GM12891 (cell line): ENCODE results near the gene APOA4.

ENCODE experiments used
- DNase-seq: peaks from one replicate; pipeline ENCODE4 v3.0.0; 2011; ENCODE audit warnings: low spot score; ENCODE audit not compliant: insufficient read length
- FAIRE-seq: peaks from 2 replicates; lab custom pipeline; 2011; peaks lifted over from hg19 to GRCh38; lab: Jason Lieb, UNC
- PAX5 ChIP-seq: IDR thresholded peaks from 2 replicates; pipeline ENCODE4 v1.6.1; 2011; ENCODE audit warnings: low read length, moderate library complexity, mild to moderate bottlenecking; ENCODE audit not compliant: insufficient read depth, severe bottlenecking
- POLR2A ChIP-seq: IDR thresholded peaks from 2 replicates; pipeline ENCODE4 v1.6.1; 2011; ENCODE audit warnings: low read depth, low read length, control low read depth
- POLR2AphosphoS5 ChIP-seq: IDR thresholded peaks from 2 replicates; pipeline ENCODE4 v1.6.1; 2011; ENCODE audit warnings: low read depth, low read length, control low read depth
- POU2F2 ChIP-seq: IDR thresholded peaks from 2 replicates; pipeline ENCODE4 v1.6.1; 2011; ENCODE audit warnings: low read depth, mild to moderate bottlenecking, control low read depth, low read length, moderate library complexity
- SPI1 ChIP-seq: IDR thresholded peaks from 2 replicates; pipeline ENCODE4 v1.6.1; 2011; ENCODE audit warnings: low read depth, low read length, control low read depth
- TAF1 ChIP-seq: IDR thresholded peaks from 2 replicates; pipeline ENCODE4 v1.6.1; 2011; ENCODE audit warnings: low read depth, low read length, control low read depth

Gene APOA4

DNA sequence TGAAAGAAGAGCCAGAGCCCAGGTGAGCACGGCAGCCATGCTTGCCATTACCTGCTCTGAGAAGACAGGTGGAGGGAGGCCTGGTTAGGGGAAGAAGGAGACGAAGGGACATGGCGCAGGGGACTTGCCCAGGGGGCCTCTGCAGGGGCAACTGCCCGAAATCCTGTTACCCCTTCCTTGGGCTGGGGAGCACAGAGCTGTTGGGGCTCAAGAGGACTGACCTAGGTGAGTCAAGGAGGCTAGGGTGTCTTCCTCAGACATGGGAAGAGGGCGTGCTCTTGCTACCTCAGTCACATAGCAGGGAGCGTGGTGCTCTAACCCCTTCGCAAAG lies 31.3 kb downstream of the APOA4 start, which contains the start of gene APOA5:
TSS of gene APOA5 (minus strand) at position 67 of the 331 bp plus-strand sequence. CDS start at position 48, 19 bp downstream.
- TF ChIP-seq SPI1 (no peak), POLR2A (no peak), TAF1 (no peak), PAX5 (no peak), POU2F2 (no peak), POLR2AphosphoS5 (no peak)
- DNase-seq (no peak), FAIRE-seq (no peak)

GRCh38 chr11:116791002-116791812 lies 31.9 kb downstream of the APOA4 start:
- FAIRE-seq (peak; percentile 86), DNase-seq (peak; percentile 76)
- TF ChIP-seq SPI1 (no peak), POLR2A (no peak), POLR2AphosphoS5 (no peak), TAF1 (no peak)

DNA sequence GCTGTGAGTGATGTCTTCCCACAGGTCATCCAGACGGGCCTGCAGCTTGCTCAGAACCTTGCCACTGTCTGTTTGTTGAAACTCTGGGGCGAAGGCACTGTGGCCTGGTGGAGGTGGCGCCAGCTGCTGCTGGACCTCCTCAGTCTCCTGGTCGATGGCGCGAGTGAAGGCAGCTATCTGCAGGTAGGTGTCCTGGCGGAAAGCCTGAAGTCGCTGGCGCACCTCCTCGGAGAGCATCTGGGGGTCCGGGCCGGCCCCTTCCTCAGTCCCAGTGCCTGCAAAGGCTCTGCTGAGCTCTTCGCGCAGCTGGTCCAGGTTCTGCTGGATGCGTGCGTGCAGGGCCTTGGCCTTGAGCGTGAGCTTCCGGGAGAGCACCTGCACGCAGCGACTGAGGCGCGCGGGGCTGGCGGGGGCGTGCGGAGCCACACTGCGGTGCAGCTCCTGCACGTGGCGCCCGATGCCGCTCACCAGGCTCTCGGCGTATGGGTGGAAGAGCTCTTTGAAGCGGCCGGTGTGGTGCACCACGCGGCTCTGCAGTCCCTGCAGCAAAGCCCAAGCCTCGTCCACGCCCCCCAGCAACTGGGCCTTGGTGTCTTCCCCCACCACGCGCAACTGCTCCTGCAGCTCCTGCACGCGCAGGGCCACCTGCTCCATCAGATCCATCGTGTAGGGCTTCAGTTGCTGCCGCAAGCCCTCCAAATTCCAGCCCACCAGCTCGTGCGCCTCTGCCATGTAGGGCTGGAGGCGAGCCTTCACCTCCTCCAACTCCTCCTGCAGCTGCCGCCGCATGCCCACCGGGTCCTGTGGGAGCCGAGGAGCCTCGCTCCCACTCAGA lies 32.7 kb downstream of the APOA4 start:
- no peak for TF ChIP-seq POLR2AphosphoS5
- no peak for TF ChIP-seq SPI1
- no peak for TF ChIP-seq POLR2A
- no peak for TF ChIP-seq TAF1
- no peak for TF ChIP-seq PAX5
- no peak for TF ChIP-seq POU2F2
- FAIRE-seq = no peak
- DNase-seq = no peak

DNA sequence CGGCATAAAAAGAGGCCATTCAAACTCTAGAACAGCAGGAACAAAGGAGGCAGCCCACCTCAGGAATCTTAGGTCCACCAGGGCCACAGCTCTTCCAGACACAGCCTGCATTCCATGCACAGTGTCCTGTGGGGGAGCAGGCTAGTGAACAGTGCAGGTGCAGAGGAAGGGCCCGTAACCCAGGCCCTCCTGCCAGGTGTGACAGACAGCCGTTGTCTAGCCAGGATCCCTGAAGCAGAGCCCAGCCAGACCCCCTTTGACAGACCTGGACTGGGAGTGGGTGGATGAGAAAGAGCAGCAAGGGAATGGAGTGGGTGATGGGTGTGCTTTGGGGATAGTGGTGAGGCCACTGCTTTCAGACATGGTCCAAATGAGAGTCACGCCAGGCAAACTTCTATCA lies 34.1 kb downstream of the APOA4 start:
- TF ChIP-seq POU2F2 (no peak), POLR2A (no peak), SPI1 (no peak), POLR2AphosphoS5 (no peak), PAX5 (no peak), TAF1 (no peak)
- DNase-seq (no peak), FAIRE-seq (no peak)

DNA sequence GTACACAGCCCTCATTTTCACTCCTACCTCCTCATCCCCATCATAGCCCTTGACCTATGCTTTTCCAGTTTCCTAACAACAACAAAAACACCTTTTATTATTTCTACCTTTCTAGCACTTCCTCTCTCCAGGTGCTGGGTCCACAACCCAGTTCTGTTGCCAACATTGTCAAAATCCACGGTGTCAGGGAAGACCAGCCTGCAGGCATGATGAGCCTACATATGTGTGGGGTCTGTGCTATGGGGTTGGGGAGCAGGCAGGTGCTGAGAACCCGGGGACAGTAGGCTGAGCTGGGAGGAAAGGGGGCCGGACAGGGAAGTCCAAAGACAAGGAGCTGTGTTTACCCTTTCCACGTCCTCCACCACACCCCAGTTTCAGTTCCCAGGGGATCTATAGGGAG lies 34.6 kb downstream of the APOA4 start:
- FAIRE-seq (no peak), DNase-seq (no peak)
- TF ChIP-seq SPI1 (peak; percentile 47), PAX5 (no peak)

GRCh38 chr11:116787786-116788486 lies 35.2 kb downstream of the APOA4 start, which contains the start of gene ZPR1:
Gene ZPR1, minus strand, starts transcription at chr11:116788023. Its CDS starts 33 bp downstream, at chr11:116787990.
- DNase-seq (peak; percentile 92), FAIRE-seq (peak; percentile 95)
- TF ChIP-seq POU2F2 (no peak), SPI1 (no peak; the same call in 1 of the 2 replicates), POLR2A (peak; percentile 86), TAF1 (peak; percentile 73; the same call in 1 of the 2 replicates), POLR2AphosphoS5 (peak; percentile 85), PAX5 (no peak)

GRCh38 chr11:116787436-116787785 lies 35.7 kb downstream of the APOA4 start:
- FAIRE-seq (no peak), DNase-seq (no peak)
- no peak for TF ChIP-seq POLR2AphosphoS5
- TF ChIP-seq SPI1 = no peak
- no peak for TF ChIP-seq PAX5
- no peak for TF ChIP-seq POLR2A

GRCh38 chr11:116786966-116787365 lies 36.1 kb downstream of the APOA4 start:
- TF ChIP-seq SPI1 (no peak), PAX5 (no peak), POLR2A (no peak), TAF1 (no peak), POU2F2 (no peak), POLR2AphosphoS5 (no peak)
- DNase-seq (no peak), FAIRE-seq (peak; percentile 73)

GRCh38 chr11:116786326-116786725 lies 36.8 kb downstream of the APOA4 start:
- TF ChIP-seq POLR2A = no peak
- TF ChIP-seq TAF1 = no peak
- TF ChIP-seq PAX5 = no peak
- TF ChIP-seq SPI1 = no peak
- TF ChIP-seq POU2F2 = no peak
- TF ChIP-seq POLR2AphosphoS5 = no peak
- FAIRE-seq = peak; percentile 13
- no peak for DNase-seq
